Neural progenitor cell (in vitro differentiated cells): ENCODE measurements around the gene PARP3.
"Not testable (repeated sequence)": the region's sequence is repeated elsewhere in the genome, so short reads cannot be mapped to it uniquely, and the experiment has no call there.

Source experiments
- EZH2 ChIP-seq: fragments of 200-600 bp; sonication (generic); IDR thresholded peaks from 2 replicates; pipeline ENCODE4 v1.6.1; 2017; ENCODE audit warnings: antibody characterized with exemption, mild to moderate bottlenecking, moderate library complexity
- TF ChIP-seq, protein P1 (sequence below): fragments of 200-600 bp; sonication (generic); IDR thresholded peaks from 2 replicates; pipeline ENCODE4 v1.5.1; 2017; ENCODE audit warnings: antibody characterized with exemption, mild to moderate bottlenecking

DNA sequence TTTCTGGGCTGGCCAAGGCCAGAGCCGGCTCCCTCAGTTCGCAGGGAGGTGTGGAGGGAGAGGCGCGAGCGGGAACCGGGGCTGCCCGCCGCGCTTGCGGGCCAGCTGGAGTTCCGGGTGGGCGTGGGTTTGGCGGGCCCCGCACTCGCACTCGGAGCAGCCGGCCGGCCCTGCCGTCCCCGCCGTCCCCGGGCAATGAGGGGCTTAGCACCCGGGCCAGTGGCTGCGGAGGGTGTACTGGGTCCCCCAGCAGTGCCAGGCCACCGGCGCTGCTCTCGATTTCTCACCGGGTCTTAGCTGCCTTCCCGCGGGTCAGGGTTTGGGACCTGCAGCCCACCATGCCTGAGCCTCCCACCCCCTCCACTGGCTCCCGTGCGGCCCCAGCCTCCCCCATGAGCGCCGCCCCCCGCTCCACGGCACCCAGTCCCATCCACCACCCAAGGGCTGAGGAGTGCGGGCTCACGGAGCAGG lies 48.4 kb downstream of the PARP3 start:
- TF ChIP-seq, protein P1, sequence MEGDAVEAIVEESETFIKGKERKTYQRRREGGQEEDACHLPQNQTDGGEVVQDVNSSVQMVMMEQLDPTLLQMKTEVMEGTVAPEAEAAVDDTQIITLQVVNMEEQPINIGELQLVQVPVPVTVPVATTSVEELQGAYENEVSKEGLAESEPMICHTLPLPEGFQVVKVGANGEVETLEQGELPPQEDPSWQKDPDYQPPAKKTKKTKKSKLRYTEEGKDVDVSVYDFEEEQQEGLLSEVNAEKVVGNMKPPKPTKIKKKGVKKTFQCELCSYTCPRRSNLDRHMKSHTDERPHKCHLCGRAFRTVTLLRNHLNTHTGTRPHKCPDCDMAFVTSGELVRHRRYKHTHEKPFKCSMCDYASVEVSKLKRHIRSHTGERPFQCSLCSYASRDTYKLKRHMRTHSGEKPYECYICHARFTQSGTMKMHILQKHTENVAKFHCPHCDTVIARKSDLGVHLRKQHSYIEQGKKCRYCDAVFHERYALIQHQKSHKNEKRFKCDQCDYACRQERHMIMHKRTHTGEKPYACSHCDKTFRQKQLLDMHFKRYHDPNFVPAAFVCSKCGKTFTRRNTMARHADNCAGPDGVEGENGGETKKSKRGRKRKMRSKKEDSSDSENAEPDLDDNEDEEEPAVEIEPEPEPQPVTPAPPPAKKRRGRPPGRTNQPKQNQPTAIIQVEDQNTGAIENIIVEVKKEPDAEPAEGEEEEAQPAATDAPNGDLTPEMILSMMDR, result not testable (repeated sequence)
- not testable (repeated sequence) for TF ChIP-seq EZH2
